ENCODE measurements around the gene ACACB. TPM values are rescaled to one million over a fixed set of nuclear protein-coding genes. Genes with fewer than 3 reads are reported as not detected.
"Not testable (repeated sequence)": the region's sequence is repeated elsewhere in the genome, so short reads cannot be mapped to it uniquely, and the experiment has no call there.

ACACB gene
- total RNA-seq, 1 experiment from 2014 or later, result 8.2 TPM

DNA sequence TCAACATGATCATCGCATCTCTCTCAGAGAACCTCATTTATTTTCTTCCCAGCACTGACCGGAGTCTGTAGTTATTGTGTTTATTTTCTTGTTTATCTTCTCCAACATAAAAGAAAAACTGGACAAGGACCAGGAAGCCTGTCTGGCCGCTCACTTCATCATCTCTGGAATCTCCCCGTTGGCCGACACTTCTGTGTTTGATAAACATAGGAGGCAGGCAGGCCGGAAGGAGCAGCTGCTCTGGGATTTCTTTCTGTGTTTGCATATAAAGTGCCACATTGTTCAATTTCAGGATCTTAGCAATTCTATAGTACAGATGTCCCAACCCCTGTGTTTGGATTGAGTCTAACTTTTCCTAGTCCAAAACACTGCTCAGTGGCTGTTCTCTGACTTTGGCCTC lies 53.3 kb downstream of the ACACB start:
- intact Hi-C loops (cut with micrococcal nuclease; ENCODE audit: unreplicated experiment), result no loop called here
- no peaks in the 10 kb centered on the region for H3K27me3 ChIP-seq (replicated peaks; ENCODE audit: insufficient read depth, low read depth, low read length, poor library complexity)
- no peaks in the 10 kb centered on the region for H3K36me3 ChIP-seq (ENCODE audit: insufficient read depth, low read length, poor library complexity, severe bottlenecking)
- no peaks in the 10 kb centered on the region for H3K9me3 ChIP-seq (ENCODE audit: low read depth, low read length, poor library complexity, severe bottlenecking)
- no peak overlapping the region for H3K27ac ChIP-seq (ENCODE audit: low read depth, low read length, poor library complexity, severe bottlenecking)
- ChIA-PET CTCF (no interaction called here), POLR2A (ENCODE audit: low non-redundant PET) (no interaction called here)
- no peaks in the 10 kb centered on the region for H3K4me1 ChIP-seq (ENCODE audit: insufficient read depth, low read length, poor library complexity, severe bottlenecking)
- BruUV-seq (replicated peaks), result no TSS peak
- no peak overlapping the region for H3K4me3 ChIP-seq (ENCODE audit: low read depth, low read length, poor library complexity, severe bottlenecking)
- TF ChIP-seq, protein P1, sequence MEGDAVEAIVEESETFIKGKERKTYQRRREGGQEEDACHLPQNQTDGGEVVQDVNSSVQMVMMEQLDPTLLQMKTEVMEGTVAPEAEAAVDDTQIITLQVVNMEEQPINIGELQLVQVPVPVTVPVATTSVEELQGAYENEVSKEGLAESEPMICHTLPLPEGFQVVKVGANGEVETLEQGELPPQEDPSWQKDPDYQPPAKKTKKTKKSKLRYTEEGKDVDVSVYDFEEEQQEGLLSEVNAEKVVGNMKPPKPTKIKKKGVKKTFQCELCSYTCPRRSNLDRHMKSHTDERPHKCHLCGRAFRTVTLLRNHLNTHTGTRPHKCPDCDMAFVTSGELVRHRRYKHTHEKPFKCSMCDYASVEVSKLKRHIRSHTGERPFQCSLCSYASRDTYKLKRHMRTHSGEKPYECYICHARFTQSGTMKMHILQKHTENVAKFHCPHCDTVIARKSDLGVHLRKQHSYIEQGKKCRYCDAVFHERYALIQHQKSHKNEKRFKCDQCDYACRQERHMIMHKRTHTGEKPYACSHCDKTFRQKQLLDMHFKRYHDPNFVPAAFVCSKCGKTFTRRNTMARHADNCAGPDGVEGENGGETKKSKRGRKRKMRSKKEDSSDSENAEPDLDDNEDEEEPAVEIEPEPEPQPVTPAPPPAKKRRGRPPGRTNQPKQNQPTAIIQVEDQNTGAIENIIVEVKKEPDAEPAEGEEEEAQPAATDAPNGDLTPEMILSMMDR (conservative IDR thresholded peaks at IDR 0.05; ENCODE audit: low read depth, low read length), result no peak
- TF ChIP-seq EZH2 (IDR thresholded peaks at IDR 0.05; ENCODE audit: borderline replicate concordance, low read depth, low read length, poor library complexity, severe bottlenecking), result no peak
- DNase-seq (ENCODE audit: low spot score), result no peak

DNA sequence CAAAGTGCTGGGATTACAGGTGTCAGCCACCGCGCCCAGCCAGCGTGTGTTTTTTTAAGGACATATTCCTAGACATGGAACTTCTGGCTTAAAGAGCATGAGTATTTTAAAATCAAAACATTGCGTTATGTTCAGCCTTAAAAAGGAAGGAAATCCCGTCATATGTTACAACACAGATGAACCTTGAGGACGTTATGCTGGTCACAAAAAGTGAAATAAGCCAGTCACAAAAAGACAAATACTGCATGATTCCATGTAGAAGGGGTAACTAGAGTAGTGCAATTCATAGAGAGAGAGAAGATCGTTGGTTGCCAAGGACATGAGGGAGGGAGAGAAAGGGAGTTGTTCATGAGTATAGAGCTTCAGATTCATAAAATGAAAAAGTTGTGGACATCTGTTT lies 53.9 kb downstream of the ACACB start:
- intact Hi-C loops (cut with micrococcal nuclease; ENCODE audit: unreplicated experiment), result no loop called here
- H3K9me3 ChIP-seq (ENCODE audit: low read depth, low read length, poor library complexity, severe bottlenecking), result no peaks in the 10 kb centered on the region
- no peak for DNase-seq (ENCODE audit: low spot score)
- no peaks in the 10 kb centered on the region for H3K4me1 ChIP-seq (ENCODE audit: insufficient read depth, low read length, poor library complexity, severe bottlenecking)
- no peak overlapping the region for H3K4me3 ChIP-seq (ENCODE audit: low read depth, low read length, poor library complexity, severe bottlenecking)
- H3K27me3 ChIP-seq (replicated peaks; ENCODE audit: insufficient read depth, low read depth, low read length, poor library complexity), result no peaks in the 10 kb centered on the region
- H3K27ac ChIP-seq (ENCODE audit: low read depth, low read length, poor library complexity, severe bottlenecking), result no peak overlapping the region
- TF ChIP-seq, protein P1 (conservative IDR thresholded peaks at IDR 0.05; ENCODE audit: low read depth, low read length), result no peak
- no peak for TF ChIP-seq EZH2 (IDR thresholded peaks at IDR 0.05; ENCODE audit: borderline replicate concordance, low read depth, low read length, poor library complexity, severe bottlenecking)
- ChIA-PET POLR2A (ENCODE audit: low non-redundant PET) (no interaction called here), CTCF (no interaction called here)
- BruUV-seq (replicated peaks), result no TSS peak
- H3K36me3 ChIP-seq (ENCODE audit: insufficient read depth, low read length, poor library complexity, severe bottlenecking), result no peaks in the 10 kb centered on the region

DNA sequence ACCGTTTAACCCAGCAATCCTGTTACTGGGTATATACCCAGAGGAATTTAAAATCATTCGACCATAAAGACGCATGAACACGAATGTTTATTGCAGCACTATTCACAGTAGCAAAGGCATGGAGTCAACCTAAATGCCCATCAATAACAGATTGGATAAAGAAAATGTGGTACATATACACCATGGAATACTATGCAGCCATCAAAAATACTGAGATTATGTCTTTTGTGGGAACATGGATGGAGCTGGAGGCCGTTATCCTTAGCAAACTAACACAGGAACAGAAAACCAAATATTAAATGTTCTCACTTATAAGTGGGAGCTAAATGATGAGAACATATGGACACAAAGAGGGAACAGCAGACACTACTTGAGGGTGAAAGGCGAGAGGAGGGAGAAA lies 56.4 kb downstream of the ACACB start:
- CTCF ChIA-PET, result not testable (repeated sequence)

GRCh38 chr12:109173443-109174240 lies 57.3 kb downstream of the ACACB start:
- BruUV-seq (replicated peaks), result no TSS peak
- Histone ChIP-seq H3K9me3 (ENCODE audit: low read depth, low read length, poor library complexity, severe bottlenecking) (no peaks in the 10 kb centered on the region), H3K36me3 (ENCODE audit: insufficient read depth, low read length, poor library complexity, severe bottlenecking) (no peaks in the 10 kb centered on the region), H3K4me1 (ENCODE audit: insufficient read depth, low read length, poor library complexity, severe bottlenecking) (no peaks in the 10 kb centered on the region), H3K27ac (ENCODE audit: low read depth, low read length, poor library complexity, severe bottlenecking) (no peak overlapping the region), H3K27me3 (replicated peaks; ENCODE audit: insufficient read depth, low read depth, low read length, poor library complexity) (no peaks in the 10 kb centered on the region), H3K4me3 (ENCODE audit: low read depth, low read length, poor library complexity, severe bottlenecking) (no peak overlapping the region)
- no peak for DNase-seq (ENCODE audit: low spot score)
- TF ChIP-seq EZH2 (IDR thresholded peaks at IDR 0.05; ENCODE audit: borderline replicate concordance, low read depth, low read length, poor library complexity, severe bottlenecking), result no peak
- TF ChIP-seq, protein P1 (conservative IDR thresholded peaks at IDR 0.05; ENCODE audit: low read depth, low read length), result no peak
- POLR2A ChIA-PET (ENCODE audit: low non-redundant PET), result interaction anchor here (0.5 kb wide), 1 partner anchor 64 kb away, joined by 6 read pairs; no protein-coding TSS in a partner anchor
- intact Hi-C loops (cut with micrococcal nuclease; ENCODE audit: unreplicated experiment), result no loop called here
- CTCF ChIA-PET, result no interaction called here

More for the DNA sequence above, 56.4 kb downstream of the ACACB start:
- H3K36me3 ChIP-seq (ENCODE audit: insufficient read depth, low read length, poor library complexity, severe bottlenecking); POLR2A ChIA-PET (ENCODE audit: low non-redundant PET); BruUV-seq (replicated peaks); H3K4me3 ChIP-seq (ENCODE audit: low read depth, low read length, poor library complexity, severe bottlenecking); H3K27ac ChIP-seq (ENCODE audit: low read depth, low read length, poor library complexity, severe bottlenecking); H3K4me1 ChIP-seq (ENCODE audit: insufficient read depth, low read length, poor library complexity, severe bottlenecking); intact Hi-C loops (cut with micrococcal nuclease; ENCODE audit: unreplicated experiment); DNase-seq (ENCODE audit: low spot score); H3K9me3 ChIP-seq (ENCODE audit: low read depth, low read length, poor library complexity, severe bottlenecking); H3K27me3 ChIP-seq (replicated peaks; ENCODE audit: insufficient read depth, low read depth, low read length, poor library complexity): not testable (repeated sequence)

Measured in A673 (cell line).